Measurements from ENCODE around the gene NPR1.
A peak's percentile ranks its signal among the peaks of the same experiment; 100 is the strongest.

NPR1 gene

DNA sequence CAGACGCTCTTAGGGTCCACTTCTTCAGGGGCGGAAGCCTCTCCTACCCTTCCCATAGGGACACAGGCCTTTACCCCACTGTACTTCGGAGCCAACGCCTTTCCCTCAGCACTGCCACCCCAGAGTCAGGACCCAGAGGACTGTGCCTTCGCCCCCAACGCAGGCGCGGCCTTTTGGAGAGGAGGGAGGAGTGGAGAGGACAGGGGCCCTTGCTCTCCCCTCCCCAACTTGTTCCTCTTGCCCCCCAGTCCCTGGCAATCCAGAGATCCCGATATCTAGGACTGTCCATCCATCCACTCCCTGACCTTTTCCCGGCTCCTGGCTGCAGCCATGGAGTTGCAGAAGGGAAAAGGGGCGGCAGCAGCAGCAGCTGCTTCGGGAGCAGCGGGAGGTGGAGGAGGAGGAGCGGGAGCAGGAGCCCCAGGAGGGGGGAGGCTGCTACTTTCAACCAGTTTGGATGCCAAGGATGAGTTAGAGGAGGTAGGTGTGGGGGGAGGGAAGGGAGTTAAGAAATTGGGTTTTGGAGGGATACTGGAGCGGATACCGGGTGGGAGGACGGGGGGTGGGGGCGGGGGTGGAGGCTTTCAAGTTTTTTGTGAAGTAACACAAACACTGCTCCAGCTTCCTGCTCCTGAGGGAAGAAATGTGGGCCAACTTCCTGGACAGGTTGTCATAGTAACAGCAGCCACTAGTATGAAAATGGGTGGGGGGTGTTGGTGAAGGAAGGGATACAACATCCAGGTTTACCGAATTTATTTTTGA, 50.0 kb downstream of the NPR1 start:
- TF ChIP-seq YY1 (IDR thresholded peaks at IDR 0.05; ENCODE audit: insufficient read depth, insufficient read length) (no peak), SUZ12 (IDR thresholded peaks at IDR 0.05; ENCODE audit: extremely low read depth, insufficient read depth, insufficient read length) (no peak), ZNF274 (IDR thresholded peaks at IDR 0.05; ENCODE audit: low read depth, low read length) (no peak)

DNA sequence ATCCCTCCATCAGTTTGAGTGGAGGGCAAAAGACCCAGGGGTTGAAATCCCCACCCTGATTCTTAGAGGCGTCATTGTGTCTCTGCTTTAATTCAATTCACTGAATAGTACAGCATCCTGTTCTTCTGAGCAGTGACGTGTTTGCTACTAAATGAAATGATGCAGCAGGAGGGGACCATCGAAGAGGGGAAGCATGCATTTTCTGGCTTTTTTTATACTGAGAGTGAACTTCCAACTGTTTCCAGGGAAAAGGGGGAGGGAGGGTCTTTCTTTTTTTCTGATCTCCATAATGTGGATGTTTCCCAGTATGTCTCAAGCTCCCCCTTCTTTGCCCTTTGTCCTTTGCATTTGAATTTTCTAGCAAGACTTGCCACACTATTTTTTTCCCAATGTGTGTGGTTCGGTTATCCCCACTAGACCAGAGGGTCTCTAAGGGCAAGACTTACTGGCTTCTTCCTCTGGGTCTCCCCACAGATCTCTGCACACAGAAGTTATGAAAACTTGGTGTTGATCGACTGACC, 52.0 kb downstream of the NPR1 start:
- no peaks in the 10 kb centered on the region for H3K9me3 ChIP-seq (ENCODE audit: insufficient read depth, low read length)
- TF ChIP-seq SUZ12 (IDR thresholded peaks at IDR 0.05; ENCODE audit: extremely low read depth, insufficient read depth, insufficient read length) (no peak), YY1 (IDR thresholded peaks at IDR 0.05; ENCODE audit: insufficient read depth, insufficient read length) (no peak), ZNF274 (IDR thresholded peaks at IDR 0.05; ENCODE audit: low read depth, low read length) (no peak)
- H3K4me1 ChIP-seq (ENCODE audit: insufficient read depth, insufficient read length), result peaks cover 7% of the 10 kb centered on the region
- H3K36me3 ChIP-seq (ENCODE audit: insufficient read depth, insufficient read length, low read length), result peaks cover 24% of the 10 kb centered on the region
- H3K27me3 ChIP-seq (ENCODE audit: insufficient read depth, insufficient read length), result no peaks in the 10 kb centered on the region
- H3K4me3 ChIP-seq (ENCODE audit: insufficient read length, low read depth), result no peak overlapping the region
- H3K9ac ChIP-seq (ENCODE audit: insufficient read length, low read depth), result peak overlapping the region; percentile 28
- no peak for DNase-seq (ENCODE audit: low read depth, low spot score)

More for the DNA sequence above, 50.0 kb downstream of the NPR1 start:
- Histone ChIP-seq H3K9ac (ENCODE audit: insufficient read length, low read depth) (peak overlapping the region; percentile 100), H3K4me1 (ENCODE audit: insufficient read depth, insufficient read length) (peaks cover 4% of the 10 kb centered on the region), H3K9me3 (ENCODE audit: insufficient read depth, low read length) (no peaks in the 10 kb centered on the region), H3K4me3 (ENCODE audit: insufficient read length, low read depth) (peak overlapping the region; percentile 97), H3K27me3 (ENCODE audit: insufficient read depth, insufficient read length) (no peaks in the 10 kb centered on the region), H3K36me3 (ENCODE audit: insufficient read depth, insufficient read length, low read length) (peaks cover 21% of the 10 kb centered on the region)
- DNase-seq (ENCODE audit: low read depth, low spot score), result peak; percentile 74

DNA sequence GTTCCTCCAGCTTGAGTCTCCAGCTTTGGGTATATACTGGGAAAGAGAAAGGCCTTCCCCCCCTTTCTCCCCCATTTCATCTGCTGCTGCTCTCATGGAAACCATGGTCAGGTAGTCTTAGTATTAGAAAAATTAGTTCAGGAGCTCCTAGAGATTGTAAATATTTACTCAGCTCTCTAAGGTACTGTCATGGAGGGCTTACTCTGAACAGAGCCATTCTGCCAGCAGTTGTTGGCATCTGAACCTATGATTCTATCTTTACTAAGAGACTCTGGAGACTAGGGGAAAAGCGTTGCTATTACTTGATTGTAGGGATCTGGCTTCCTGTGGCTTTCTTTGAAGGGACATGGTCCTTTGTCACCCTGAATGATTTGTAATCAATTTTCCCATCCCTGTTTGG, 55.5 kb downstream of the NPR1 start:
- Histone ChIP-seq H3K9ac (ENCODE audit: insufficient read length, low read depth) (no peak overlapping the region), H3K27me3 (ENCODE audit: insufficient read depth, insufficient read length) (no peaks in the 10 kb centered on the region), H3K4me1 (ENCODE audit: insufficient read depth, insufficient read length) (peaks cover 6% of the 10 kb centered on the region), H3K9me3 (ENCODE audit: insufficient read depth, low read length) (no peaks in the 10 kb centered on the region), H3K4me3 (ENCODE audit: insufficient read length, low read depth) (no peak overlapping the region), H3K36me3 (ENCODE audit: insufficient read depth, insufficient read length, low read length) (peaks cover 31% of the 10 kb centered on the region)
- TF ChIP-seq ZNF274 (IDR thresholded peaks at IDR 0.05; ENCODE audit: low read depth, low read length), result no peak
- no peak for TF ChIP-seq YY1 (IDR thresholded peaks at IDR 0.05; ENCODE audit: insufficient read depth, insufficient read length)
- no peak for TF ChIP-seq SUZ12 (IDR thresholded peaks at IDR 0.05; ENCODE audit: extremely low read depth, insufficient read depth, insufficient read length)
- no peak for DNase-seq (ENCODE audit: low read depth, low spot score)

DNA sequence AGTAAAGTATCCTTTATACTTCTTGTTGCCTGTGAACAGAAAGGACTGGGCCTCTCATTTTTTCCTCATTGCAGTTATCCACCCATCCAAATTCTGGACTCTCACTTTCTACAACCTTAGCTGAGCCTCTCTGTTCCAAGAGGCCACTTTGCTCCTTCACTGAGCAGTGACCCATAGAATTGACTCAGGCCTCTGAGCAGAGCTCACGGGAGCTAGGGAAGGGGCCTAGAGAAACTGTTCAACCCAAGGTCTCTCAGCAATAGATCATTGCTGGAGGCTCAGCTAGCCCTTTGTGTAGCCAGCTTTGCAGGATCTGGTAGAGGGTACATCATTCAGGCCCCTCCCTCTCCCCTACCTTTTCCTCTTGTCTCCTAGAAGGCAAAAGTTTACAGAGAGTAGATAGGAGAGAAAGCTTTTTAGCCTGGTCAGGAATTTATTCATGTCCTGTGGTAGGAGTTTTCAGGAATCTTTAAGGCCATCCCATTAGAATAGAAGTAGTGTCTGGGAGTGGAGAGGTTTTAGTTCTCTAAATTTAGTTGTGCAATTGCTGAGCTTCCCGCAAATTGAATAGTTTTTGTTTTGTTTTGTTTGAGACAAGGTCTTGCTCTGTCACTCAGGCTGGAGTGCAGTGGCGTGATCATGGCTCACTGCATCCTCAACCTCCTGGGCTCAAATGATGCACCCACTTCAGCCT, 56.1 kb downstream of the NPR1 start:
- no peaks in the 10 kb centered on the region for H3K9me3 ChIP-seq (ENCODE audit: insufficient read depth, low read length)
- peaks cover 31% of the 10 kb centered on the region for H3K36me3 ChIP-seq (ENCODE audit: insufficient read depth, insufficient read length, low read length)
- H3K4me1 ChIP-seq (ENCODE audit: insufficient read depth, insufficient read length), result peaks cover 3% of the 10 kb centered on the region
- no peaks in the 10 kb centered on the region for H3K27me3 ChIP-seq (ENCODE audit: insufficient read depth, insufficient read length)
- DNase-seq (ENCODE audit: low read depth, low spot score), result no peak
- no peak for TF ChIP-seq ZNF274 (IDR thresholded peaks at IDR 0.05; ENCODE audit: low read depth, low read length)
- no peak for TF ChIP-seq YY1 (IDR thresholded peaks at IDR 0.05; ENCODE audit: insufficient read depth, insufficient read length)
- TF ChIP-seq SUZ12 (IDR thresholded peaks at IDR 0.05; ENCODE audit: extremely low read depth, insufficient read depth, insufficient read length), result no peak
- no peak overlapping the region for H3K4me3 ChIP-seq (ENCODE audit: insufficient read length, low read depth)
- no peak overlapping the region for H3K9ac ChIP-seq (ENCODE audit: insufficient read length, low read depth)

DNA sequence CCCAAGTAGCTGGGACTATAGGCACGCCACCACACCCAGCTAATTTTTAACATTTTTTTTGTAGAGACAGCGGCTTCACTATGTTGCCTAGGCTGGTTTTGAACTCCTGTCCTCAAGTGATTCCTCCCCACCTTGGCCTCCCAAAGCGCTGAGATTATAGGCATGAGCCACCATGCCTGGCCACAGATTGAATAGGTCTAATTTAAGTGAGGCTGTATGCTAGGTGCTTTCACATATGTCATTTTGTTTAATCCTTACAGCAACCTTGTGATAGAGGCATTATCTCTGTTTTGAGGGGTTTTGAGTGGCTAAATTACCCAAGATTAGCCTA, 56.6 kb downstream of the NPR1 start:
- no peaks in the 10 kb centered on the region for H3K9me3 ChIP-seq (ENCODE audit: insufficient read depth, low read length)
- H3K36me3 ChIP-seq (ENCODE audit: insufficient read depth, insufficient read length, low read length), result peaks cover 31% of the 10 kb centered on the region
- peaks cover 3% of the 10 kb centered on the region for H3K4me1 ChIP-seq (ENCODE audit: insufficient read depth, insufficient read length)
- TF ChIP-seq ZNF274 (IDR thresholded peaks at IDR 0.05; ENCODE audit: low read depth, low read length), result no peak
- TF ChIP-seq SUZ12 (IDR thresholded peaks at IDR 0.05; ENCODE audit: extremely low read depth, insufficient read depth, insufficient read length), result no peak
- H3K4me3 ChIP-seq (ENCODE audit: insufficient read length, low read depth), result no peak overlapping the region
- DNase-seq (ENCODE audit: low read depth, low spot score), result no peak
- no peaks in the 10 kb centered on the region for H3K27me3 ChIP-seq (ENCODE audit: insufficient read depth, insufficient read length)
- no peak overlapping the region for H3K9ac ChIP-seq (ENCODE audit: insufficient read length, low read depth)

DNA sequence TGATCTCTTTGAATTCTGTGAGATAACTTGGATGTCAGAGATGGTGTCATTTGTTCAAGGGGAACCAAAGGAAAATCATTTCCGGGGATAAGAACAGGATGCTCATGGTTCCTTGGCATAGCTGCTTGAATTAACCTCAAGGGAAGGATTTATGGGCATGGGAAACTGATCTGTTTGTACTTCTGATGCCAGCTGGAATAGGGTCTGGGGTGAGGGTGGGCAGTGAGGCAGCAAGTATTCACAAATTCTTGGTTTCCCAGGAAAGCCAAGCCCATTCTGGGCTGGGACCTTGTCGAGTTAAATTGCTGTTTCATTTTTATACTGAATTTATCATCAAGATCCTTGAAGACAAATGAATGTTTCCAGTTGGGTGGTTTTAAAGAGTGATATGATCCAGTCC, 63.5 kb downstream of the NPR1 start:
- no peak for TF ChIP-seq SUZ12 (IDR thresholded peaks at IDR 0.05; ENCODE audit: extremely low read depth, insufficient read depth, insufficient read length)
- DNase-seq (ENCODE audit: low read depth, low spot score), result no peak
- no peaks in the 10 kb centered on the region for H3K9me3 ChIP-seq (ENCODE audit: insufficient read depth, low read length)
- no peak overlapping the region for H3K9ac ChIP-seq (ENCODE audit: insufficient read length, low read depth)
- H3K27me3 ChIP-seq (ENCODE audit: insufficient read depth, insufficient read length), result no peaks in the 10 kb centered on the region
- H3K4me3 ChIP-seq (ENCODE audit: insufficient read length, low read depth), result no peak overlapping the region
- H3K36me3 ChIP-seq (ENCODE audit: insufficient read depth, insufficient read length, low read length), result peaks cover 48% of the 10 kb centered on the region
- H3K4me1 ChIP-seq (ENCODE audit: insufficient read depth, insufficient read length), result peaks cover 27% of the 10 kb centered on the region

DNA sequence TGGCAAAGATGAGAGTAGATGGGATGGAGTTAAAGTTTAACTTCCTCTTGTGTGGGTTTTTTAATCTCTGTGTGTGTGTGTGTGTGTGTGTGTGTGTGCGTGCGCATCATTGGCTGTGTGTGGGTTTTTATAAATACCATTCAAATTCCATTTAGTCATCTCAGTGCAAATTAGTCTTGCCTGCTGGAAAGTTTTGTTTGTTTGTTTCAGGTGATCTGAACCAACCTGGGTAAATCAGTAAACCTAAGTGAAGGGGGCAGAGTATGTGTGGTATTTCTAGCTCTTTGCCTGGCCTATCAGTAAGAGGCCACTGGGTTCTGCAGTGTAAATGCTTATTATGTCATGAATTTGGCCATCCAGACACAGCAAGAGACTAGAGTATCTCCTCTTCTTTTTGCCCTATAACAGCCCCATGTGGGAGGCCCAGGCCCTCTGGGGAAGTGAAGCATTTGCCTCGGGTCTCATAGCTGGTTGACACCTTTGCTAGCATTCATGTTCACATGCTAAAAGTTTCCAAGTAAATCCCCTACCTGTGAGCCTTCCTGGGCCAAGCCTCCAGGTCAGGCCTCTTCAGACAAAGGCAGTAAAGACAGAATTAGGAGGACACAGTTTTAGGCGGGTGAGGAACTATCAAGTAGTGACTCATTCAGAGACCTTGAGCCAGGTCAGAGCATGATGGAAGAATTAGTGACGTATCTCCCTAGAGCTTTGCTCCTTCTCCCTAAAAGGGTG, 64.1 kb downstream of the NPR1 start:
- Histone ChIP-seq H3K27me3 (ENCODE audit: insufficient read depth, insufficient read length) (no peaks in the 10 kb centered on the region), H3K4me1 (ENCODE audit: insufficient read depth, insufficient read length) (peaks cover 27% of the 10 kb centered on the region), H3K9ac (ENCODE audit: insufficient read length, low read depth) (peak overlapping the region; percentile 34), H3K4me3 (ENCODE audit: insufficient read length, low read depth) (no peak overlapping the region), H3K36me3 (ENCODE audit: insufficient read depth, insufficient read length, low read length) (peaks cover 54% of the 10 kb centered on the region), H3K9me3 (ENCODE audit: insufficient read depth, low read length) (no peaks in the 10 kb centered on the region)
- TF ChIP-seq SUZ12 (IDR thresholded peaks at IDR 0.05; ENCODE audit: extremely low read depth, insufficient read depth, insufficient read length) (no peak), ZNF274 (IDR thresholded peaks at IDR 0.05; ENCODE audit: low read depth, low read length) (no peak), YY1 (IDR thresholded peaks at IDR 0.05; ENCODE audit: insufficient read depth, insufficient read length) (no peak)
- no peak for DNase-seq (ENCODE audit: low read depth, low spot score)
